Stimulated activated CD4-positive, alpha-beta T cell treated with anti-CD3 and anti-CD28 coated beads, Interleukin-4, amount 100 ng/mL, for 48 hours (primary cell): Measurements from ENCODE around the gene NRSN1.
A peak's percentile ranks its signal among the peaks of the same experiment; 100 is the strongest.

Experiments
- DNase-seq, 2 donors: peaks; one replicate each; pipeline ENCODE4 v3.0.0-alpha.2; 2020; ENCODE audit warnings: low read depth in 2 of 2

NRSN1 gene

GRCh38 chr6:24125980-24126379, at the start of gene NRSN1:
Gene NRSN1, plus strand, starts transcription at chr6:24126215. Its CDS starts 8,113 bp downstream, at chr6:24134328.
- no peak for DNase-seq

DNA sequence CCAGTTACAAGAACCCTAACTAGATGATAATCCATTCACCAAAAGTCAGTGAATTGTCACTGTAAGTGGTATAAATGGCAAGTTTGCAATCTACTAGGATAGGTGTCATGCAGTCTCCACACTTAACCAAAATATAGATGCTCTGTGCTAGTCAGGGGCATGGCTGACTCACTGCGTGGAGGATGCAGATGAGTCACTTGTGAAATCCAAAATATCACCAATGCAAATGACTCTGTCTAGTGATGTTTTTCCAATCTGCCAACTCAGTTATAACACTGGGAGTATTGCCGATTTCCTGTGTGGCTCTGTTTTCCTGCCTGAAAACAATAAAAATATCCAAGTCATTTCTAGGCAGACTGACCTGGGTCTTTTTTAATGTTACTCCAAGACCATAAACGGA, 47.8 kb upstream of the NRSN1 start:
- DNase-seq, result no peak

DNA sequence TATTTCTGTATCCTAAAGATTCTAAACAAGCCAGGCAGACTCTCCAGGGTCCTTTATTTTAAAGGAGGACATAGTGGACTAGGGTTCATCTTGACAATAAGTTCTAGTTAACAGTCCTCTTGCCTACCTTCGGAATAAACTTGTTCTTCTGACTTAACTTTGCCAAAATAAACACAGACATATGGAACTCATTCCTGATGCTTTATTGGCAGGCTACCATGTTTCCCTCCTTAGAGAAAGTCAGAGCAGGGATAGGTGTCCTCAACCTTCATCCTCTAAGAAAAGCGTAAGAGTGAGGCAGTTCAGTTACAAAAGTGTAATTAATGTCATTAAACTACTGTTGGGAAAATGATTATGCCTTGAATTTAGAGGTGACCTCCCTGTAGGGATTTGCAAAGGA, 46.9 kb upstream of the NRSN1 start:
- DNase-seq, result no peak

- DNase-seq, result no peak
Measured at GRCh38 chr6:24080711-24081110, 45.3 kb upstream of the NRSN1 start.

DNA sequence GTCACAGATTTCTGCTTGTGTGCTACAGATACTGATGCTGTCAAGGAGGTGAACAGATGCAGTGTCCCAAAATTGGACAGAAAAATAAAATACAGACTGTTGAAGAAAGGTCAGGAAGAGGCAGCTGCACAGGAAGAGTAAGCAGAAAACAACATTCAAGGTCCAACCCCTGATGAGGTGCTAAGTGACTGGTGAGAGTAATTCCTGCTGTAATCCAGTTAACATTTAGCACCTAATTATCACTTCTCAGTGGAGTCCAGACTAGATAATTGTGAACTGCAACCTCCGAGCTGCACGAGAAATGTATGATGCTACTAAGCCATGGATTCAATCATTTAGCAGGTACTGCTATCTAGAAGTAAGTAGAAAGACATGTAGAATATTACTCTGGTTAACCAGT, 36.3 kb upstream of the NRSN1 start:
- DNase-seq, result no peak

DNA sequence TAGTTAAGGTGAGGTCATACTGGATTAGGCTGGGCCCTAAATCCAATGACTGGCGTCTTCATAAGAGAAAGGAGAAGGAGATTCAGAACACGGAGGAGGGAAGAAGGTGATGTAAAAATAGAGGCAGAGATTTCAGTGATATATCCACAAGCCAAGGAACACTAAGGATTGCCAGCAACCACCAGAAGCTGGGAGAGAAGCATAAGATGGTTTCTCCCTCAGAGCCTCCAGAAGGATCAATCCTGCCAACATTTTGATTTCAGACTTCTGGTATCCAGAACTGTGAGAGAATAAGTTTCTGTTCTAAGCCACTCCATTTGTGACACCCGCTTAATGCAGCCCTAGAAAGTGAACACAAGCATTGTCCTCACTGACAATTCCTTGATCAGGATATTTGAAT, 33.6 kb upstream of the NRSN1 start:
- DNase-seq, result no peak

DNA sequence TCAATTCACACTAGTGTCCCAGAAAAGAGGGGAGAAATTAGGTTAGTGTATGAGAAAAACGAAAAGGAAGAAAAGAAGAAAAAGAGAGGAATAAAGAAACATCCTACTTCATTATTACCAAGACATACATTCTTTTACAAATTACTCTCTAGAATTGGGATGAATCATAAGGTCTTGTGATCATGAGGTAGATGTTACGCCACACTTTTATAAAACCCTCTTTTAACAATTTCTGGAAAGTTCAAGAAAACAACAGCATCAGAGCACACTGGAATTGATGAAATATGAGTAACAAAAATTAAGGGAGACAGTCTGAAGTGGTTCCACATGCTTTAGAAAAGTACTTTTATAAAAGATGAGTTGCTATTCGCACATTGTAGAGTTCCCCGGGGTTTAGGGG, 32.6 kb upstream of the NRSN1 start:
- no peak for DNase-seq

- DNase-seq, result no peak
Measured at GRCh38 chr6:24099181-24099580, 26.8 kb upstream of the NRSN1 start.

DNA sequence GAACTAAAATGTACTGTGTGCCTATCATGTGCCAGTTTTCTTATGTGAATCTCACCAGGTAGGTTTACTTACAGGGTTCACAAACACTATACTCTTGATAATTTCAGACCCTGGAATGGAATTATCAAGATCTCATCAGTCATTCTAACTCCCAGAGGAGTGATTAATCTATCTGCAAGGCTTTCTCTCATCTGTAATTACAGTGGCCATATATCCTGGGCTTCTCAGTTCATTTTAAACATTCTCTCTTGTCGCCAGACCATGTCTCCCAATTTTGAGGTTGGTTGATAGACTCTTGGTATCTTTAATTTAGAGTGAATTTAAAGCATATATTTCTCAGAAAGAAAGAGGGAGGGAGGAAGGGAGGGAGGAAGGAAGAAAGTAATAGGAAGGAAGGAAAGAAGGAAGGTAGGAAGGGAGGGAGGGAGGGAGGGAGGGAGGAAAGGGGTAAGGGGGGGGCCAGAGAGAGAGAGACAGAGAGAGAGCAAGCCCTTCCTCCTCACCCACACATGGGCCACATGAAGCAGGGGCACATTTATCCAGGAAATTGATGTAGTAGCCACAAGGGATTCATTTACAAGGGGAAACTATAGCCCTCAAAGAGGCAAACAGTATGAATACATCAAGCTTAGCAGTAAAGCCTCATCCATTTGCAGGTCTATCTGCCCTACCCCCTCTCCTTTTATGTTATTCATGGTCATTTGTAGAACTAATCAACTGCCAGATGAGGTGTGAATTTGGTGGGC, 25.8 kb upstream of the NRSN1 start:
- no peak for DNase-seq

- DNase-seq, result no peak
Measured at GRCh38 chr6:24100770-24101155, 25.3 kb upstream of the NRSN1 start.

DNA sequence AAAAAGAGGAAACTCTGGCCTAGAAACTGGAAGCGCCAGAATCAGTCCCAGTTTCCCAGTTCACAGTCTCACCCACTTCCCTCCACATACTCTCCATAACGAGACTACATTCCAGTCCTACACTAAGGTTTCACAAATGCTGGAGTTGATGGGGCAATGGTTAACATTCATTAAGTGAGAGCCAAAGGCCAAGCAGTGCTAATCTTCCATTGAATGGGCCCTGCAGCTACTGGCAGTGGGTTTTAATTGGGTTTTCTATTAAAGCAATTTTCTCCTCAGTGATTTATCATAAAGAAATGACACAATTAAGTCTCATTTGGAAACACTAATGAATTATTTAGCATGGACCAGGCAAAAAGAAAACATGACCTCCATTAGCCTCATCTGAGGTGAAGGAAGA, 20.8 kb upstream of the NRSN1 start:
- DNase-seq, result no peak

GRCh38 chr6:24106291-24106690, 19.7 kb upstream of the NRSN1 start:
- no peak for DNase-seq

DNA sequence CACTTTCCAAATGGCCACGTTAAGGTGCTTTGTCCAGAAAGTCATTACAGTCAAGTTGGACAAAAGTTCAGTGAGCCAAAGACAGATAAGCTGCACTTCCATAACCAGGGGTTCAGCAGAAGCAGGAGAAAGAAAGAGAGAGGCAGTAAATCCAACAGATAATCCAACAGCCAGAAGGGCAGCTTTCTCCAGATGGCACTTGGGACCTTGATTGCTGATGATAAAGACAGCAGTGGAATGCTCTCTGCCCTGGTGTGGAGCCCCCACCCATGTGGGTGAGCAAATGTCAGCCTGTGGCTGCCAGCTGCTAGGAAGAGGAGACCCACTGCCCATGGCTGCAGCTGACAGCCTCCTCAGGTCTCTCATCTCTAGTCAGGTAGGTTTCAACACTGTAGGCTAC, 18.7 kb upstream of the NRSN1 start:
- no peak for DNase-seq

DNA sequence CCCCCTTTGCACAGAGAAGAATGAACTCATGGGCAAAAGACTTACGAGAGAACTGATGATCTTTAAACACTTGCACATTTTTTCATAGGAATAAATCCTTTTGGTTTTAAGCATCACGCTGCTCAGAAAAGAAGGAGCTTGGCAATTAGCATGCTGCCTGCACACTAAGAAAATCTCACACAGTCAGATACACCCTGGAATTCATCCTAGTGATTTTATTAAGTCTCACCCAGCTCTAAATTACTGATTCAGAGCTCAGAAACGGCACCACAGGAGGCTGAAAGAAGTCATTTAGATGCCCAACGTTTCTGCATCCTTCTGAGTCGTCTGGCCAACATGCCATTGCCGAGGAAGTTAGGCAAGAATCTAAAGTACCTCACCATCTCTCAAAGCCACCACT, 18.0 kb upstream of the NRSN1 start:
- no peak for DNase-seq

DNA sequence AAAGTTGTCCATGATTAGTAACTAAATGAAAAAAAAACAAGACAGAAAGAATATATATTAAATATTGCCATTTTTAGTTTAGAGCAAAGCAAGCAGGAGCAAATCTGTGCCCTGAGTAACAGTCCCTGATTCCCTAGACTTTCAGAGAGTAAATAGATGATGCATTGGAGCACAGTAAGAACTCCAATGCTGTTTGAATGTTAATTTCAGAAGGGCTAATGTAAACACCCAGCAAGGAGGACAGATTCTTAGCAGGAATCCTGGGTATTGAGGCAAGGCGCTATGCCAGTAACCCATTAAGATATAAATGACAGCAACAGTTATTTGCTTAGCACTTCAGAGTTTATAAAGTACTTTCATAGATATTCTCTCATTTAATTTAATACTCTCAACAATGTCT, 15.6 kb upstream of the NRSN1 start:
- DNase-seq, result no peak

DNA sequence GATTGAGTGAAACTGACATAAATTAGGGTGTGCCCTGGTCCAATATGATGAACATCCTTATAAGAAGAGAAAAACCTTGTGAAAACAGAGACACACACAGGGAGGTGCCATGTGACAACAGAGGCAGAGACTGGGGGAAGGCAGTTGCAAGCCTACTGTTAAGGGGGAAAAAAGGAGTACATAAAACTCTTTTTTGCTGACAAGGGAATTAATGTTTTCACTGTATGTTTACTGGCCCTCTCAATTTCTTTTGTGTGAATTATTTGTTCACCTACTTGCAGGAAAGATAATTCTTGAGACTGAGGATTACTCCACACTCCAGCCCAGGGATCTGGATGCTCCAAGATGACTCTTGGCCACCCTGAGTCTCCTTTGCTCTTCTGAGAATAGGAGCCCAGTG, 12.1 kb upstream of the NRSN1 start:
- no peak for DNase-seq

GRCh38 chr6:24117021-24117420, 9.0 kb upstream of the NRSN1 start:
- no peak for DNase-seq

- no peak for DNase-seq
Measured at GRCh38 chr6:24122139-24122538, 3.9 kb upstream of the NRSN1 start.

DNA sequence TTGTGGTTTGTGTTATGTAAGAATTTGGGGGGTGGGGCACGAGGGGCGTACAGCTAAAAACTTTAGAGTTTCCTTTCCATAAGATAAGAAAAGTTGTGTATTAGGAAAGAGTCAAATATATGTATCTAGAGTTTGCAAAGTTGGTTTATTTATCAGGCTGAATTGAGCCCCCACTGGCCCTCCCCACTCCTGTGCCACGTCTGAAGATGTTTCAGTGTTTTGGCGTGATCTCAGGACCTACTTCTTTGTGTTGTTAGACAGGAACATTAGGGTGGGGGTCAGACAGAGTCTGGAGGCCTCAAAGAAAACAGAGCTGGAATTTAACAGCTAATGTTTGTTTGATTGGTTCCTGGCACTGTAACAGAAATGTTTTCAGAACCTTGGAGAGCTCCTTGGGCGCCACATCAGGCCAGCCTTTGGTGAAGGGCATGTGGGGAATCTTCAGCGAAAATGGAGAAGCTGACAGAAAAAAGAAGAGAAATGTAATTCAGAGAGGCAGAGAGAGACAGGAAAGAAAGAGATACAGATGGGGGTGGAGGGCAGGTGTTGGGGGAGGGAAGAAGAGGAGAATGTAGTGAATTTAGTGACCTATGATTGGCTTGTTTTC, 674 bp downstream of the NRSN1 start:
- DNase-seq, result peak in 1 of 2 donors; percentile 2

DNA sequence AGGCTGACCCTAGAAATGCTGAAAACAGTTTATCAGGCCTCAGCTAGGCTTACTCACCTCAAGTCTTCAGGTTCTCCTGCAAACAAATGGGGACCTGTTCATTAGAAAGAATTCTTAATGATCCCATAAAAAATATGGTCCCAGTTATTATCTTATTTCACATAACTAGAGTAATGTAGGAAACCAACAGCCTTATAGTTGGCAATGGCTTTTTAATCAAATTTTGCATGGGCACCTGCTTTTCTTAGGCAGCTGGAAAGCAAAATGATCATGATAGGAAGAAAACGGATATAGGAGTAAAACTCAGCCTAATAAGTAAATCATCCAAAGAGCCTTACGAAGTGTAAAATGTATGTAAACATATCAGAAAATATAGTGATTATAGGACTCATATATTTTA, 1.3 kb downstream of the NRSN1 start:
- DNase-seq, result no peak

DNA sequence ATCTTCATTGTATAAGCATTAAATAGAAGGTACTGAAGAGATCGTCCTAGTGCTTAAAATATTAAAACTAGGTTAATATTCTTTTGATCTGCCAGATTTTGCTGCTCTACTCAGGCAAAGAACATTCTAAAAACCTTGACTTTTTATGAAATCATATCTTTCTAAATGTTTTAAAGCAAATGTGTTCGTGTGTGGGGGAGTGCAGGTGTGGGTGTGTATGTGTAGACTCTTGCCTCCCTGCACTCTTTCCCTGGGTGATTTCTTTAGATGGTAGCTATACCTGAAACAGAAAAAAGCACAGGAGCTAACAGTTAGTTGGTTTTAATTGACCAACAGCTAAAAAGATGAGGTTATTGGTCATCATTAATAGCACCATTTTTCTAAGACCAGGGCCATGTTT, 5.7 kb downstream of the NRSN1 start:
- DNase-seq, result no peak

DNA sequence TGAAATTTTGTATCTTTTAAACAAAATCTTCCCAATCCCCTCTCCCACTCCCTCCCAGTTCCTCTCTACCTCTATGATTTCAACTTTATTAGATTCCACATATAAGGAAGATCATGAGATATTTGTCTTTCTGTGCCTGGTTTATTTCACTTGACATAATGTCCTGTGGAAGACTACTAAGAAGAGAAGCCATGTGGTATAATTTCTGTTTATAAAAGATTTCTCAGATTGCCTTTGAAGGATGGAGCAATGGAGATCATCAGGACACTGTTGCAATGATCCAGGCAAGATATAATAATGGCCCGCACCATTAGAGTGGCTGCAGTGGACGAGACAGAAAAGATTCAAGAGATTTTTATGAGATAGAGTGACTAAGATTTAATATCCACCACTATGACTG, 13.1 kb downstream of the NRSN1 start:
- no peak for DNase-seq

GRCh38 chr6:24139639-24140038, 13.6 kb downstream of the NRSN1 start:
- no peak for DNase-seq

DNA sequence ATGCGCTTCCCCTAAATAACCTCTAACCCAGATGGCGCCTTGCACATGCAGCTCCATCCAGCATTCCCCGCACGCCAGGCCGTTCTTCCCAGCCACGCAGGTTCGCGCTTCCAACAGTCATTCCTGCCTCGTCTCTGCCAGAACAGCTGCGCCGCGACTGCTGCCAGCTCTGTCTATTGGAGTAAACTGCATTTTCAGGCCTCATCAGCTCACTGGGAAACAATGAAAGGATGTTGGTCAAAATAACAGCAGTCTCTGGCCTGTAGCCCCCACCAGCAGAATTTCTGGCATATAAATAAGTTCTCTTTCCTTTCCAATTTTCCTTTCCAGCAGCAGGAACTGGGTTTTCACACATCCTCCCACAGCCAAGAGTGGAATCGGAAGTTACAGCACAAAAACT, 14.6 kb downstream of the NRSN1 start:
- DNase-seq, result no peak
